NCI-H1417 (cell line): Measurements from ENCODE around the gene STING1.
A peak's percentile ranks its signal among the peaks of the same experiment; 100 is the strongest.

Experiments used
- DNase-seq, 3 experiments: peaks; one replicate each; lab custom pipeline; 2025; lab: John Stamatoyannopoulos, UW

The STING1 gene

DNA sequence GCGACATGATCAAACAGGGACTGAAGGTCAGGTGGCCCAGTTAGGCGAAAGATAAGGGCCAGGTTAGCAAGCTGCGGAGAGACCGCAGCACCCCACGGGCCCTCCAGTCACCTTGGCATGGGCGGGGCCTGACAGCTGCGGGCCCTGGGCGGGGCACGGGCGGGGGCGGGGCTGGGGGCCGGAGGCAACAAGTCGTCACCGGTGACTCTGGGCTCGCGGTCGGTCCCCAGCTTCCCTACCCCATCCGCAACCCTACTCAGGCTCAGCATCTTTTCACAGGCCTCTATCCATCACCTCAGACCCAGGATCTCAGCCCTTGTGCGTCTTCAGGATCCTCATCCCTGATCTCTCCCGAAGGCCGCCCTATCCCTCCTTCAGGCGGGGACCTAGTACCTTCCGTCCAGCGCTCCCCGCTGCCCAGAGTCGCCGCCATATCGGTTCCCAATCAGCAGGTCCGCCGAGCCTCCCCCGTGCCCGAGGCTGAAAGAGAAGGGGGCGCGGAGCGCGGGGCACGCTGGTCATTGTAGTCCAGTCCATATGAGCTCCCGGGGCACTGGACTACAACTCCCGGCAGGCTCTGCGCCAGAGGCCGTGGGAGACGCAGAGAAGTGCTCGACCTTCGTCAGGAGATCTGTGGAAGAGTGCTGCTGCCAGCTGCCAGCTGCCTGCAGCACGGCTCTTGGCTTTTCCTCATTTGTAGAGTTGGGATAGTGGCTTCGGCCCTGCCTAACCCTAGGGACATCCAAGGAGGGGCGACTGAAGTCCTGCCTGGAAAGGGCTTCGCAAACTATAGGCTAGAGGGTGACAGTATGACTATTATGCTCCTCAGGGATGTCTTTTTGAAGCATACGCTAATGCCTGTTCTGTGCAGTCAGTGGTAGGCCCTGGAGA lies 43.3 kb downstream of the STING1 start, which contains the start of gene DNAJC18:
TSS of gene DNAJC18 (minus strand) at position 513 of the 891 bp plus-strand sequence. CDS start at position 433, 80 bp downstream.
- DNase-seq: peak; percentile 88 to 92 (median 92)

DNA sequence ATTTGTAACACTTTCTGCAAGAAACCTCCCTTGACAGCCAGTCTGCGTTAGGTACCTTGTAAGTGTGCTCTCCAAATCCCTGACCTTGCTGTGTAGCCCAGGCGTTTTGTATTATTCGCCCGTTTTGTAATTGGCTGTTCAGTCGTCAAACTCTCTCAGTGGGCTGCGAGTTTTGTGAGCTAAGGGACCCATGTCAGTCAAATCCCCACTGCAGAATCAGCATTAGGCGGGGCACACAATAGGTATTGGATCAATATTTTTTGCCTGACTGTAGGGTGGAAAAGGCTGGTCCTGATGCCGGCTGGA lies 43.9 kb downstream of the STING1 start:
- DNase-seq: peak in 1 of 3 experiments; percentile 35

DNA sequence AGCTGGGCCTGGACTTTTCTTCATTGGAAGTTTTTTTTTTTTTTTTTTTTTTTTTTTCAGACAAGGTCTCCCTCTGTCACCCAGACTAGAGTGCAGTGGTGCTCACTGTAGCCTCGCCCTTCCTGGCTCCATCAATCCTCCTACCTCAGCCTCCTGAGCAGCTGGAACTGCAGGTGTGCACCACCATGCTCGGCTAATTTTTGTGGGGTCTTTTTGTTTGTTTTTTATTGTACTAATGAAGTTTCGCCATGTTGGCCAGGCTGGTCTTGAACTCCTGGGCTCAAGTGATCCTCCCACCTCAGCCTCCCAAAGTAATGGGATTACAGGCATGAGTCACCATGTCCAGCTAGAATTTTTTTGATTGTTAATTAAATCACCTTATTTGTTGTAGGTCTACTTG lies 46.9 kb downstream of the STING1 start:
- DNase-seq: no peak

DNA sequence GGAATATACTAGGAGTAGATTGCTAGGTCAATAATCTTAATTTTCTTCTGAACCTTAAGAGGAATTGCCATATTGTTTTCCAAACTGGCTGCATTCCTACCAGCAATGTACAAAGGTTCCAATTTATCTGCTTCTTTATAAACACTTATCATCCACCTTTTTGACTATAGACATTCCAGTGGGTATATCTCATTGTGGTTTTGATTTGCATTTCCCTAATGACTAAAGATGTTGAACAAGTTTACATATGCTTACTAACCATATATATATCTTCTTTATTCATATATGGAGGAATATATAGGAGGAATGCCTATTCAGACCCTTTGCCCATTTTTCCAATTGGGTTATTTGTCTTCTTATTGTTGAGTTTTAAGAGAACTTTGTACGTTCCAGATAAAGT lies 50.9 kb downstream of the STING1 start:
- no peak for DNase-seq

DNA sequence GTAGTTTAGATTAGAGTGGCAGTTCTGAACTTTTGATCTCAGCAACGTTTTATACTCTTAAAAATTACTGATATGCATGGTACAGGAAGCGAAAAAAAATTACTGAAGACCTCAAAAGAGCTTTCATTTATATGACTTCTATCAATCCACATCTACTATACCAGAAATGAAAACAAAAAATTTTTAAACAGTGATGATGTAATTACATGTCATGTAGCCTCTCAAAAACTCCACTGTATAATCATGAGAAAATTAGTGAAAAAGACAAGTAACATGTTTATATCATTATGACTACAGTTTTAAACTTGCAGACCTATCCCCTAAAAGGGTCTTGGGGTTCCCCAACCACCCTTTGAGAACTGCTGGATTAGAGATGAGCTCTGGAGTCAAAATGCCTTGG lies 52.5 kb downstream of the STING1 start:
- no peak for DNase-seq

DNA sequence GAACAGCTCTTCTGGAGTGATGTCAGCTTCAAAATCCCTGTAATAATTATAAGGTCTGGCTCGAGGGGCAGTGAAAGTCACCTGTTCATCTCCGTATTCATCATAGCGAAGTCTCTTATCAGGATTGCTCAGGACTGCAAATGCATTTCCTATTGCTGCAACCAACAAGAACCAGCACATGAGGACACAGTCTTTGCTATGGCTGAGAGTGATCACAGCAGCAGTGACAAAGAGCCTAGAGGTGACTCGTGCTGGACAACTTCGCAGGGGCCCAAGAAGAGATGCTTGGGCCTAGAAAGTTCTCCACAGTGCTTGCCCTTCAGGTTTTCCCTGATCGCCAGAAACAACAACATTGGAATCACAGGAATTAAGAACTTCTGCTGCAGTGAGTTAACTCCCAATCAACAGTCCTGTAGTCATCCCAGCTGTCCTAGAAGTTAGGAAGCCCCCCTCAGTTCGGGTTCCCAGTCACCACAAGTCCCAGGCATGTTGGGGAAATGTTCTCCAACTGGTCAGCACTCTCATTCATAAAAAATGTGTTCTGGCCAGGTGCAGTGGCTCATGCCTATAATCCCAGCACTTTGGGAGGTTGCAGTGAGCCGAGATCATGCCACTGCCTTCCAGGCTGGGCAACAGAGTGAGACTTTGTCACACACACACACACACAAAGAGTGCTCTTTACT lies 56.2 kb downstream of the STING1 start:
- DNase-seq: no peak
